Measurements from ENCODE around the gene PLA2G4B. TPM values are rescaled to one million over a fixed set of nuclear protein-coding genes. Genes with fewer than 3 reads are reported as not detected.

PLA2G4B gene
- total and polyA plus RNA-seq, 2 of the 8 experiments (the other 6 are each of a cell fraction or from before 2014, with no cell fraction given) = 4.2 to 9.2 TPM

- TF ChIP-seq CHD7 (IDR thresholded peaks at IDR 0.05; ENCODE audit: insufficient replicate concordance, low read length) = no peak
- no peak for TF ChIP-seq MAFK (IDR thresholded peaks at IDR 0.05; ENCODE audit: low read depth, low read length)
- TF ChIP-seq SIX5 (IDR thresholded peaks at IDR 0.05; ENCODE audit: low read depth, low read length) = no peak
- no peak for TF ChIP-seq ATF3 (IDR thresholded peaks at IDR 0.05; ENCODE audit: insufficient read depth, low read depth, low read length)
- no peak for TF ChIP-seq NRF1 (IDR thresholded peaks at IDR 0.05; ENCODE audit: low read depth, low read length)
- no peak for TF ChIP-seq HDAC2 (IDR thresholded peaks at IDR 0.05; ENCODE audit: borderline replicate concordance in 1 of 2, low read depth in 2 of 2, low read length in 2 of 2)
- no peak for TF ChIP-seq EZH2 (IDR thresholded peaks at IDR 0.05; ENCODE audit: low read depth, low read length, severe bottlenecking)
- no peak for TF ChIP-seq CTCF (IDR thresholded peaks at IDR 0.05; ENCODE audit: control extremely low read depth in 1 of 3, insufficient read depth in 1 of 3, low read depth in 1 of 3, low read length in 3 of 3)
Measured at GRCh38 chr15:41873711-41874110, 35.1 kb downstream of the PLA2G4B start (continued).
